ENCODE results near the gene ZBTB7C.

ZBTB7C gene

GRCh38 chr18:48321121-48321520, 88.1 kb downstream of the ZBTB7C start:
- no peak overlapping the region for H3K4me3 ChIP-seq (ENCODE audit: low read depth, low read length)
- TF ChIP-seq CTCF (IDR thresholded peaks at IDR 0.05; ENCODE audit: control insufficient read depth, extremely low read depth, insufficient read depth) = no peak
- DNase-seq (ENCODE audit: low read depth) = no peak

- DNase-seq (ENCODE audit: low read depth) = no peak
- no peak for TF ChIP-seq CTCF (IDR thresholded peaks at IDR 0.05; ENCODE audit: control insufficient read depth, extremely low read depth, insufficient read depth)
- no peak overlapping the region for H3K4me3 ChIP-seq (ENCODE audit: low read depth, low read length)
Observed at GRCh38 chr18:48320639-48320945, 88.6 kb downstream of the ZBTB7C start.

- no peak for TF ChIP-seq CTCF (IDR thresholded peaks at IDR 0.05; ENCODE audit: control insufficient read depth, extremely low read depth, insufficient read depth)
- DNase-seq (ENCODE audit: low read depth) = no peak
- no peak overlapping the region for H3K4me3 ChIP-seq (ENCODE audit: low read depth, low read length)
Observed at GRCh38 chr18:48319801-48320638, 89.2 kb downstream of the ZBTB7C start.

GRCh38 chr18:48318436-48318835, 90.7 kb downstream of the ZBTB7C start:
- H3K4me3 ChIP-seq (ENCODE audit: low read depth, low read length) = no peak overlapping the region
- DNase-seq (ENCODE audit: low read depth) = no peak
- no peak for TF ChIP-seq CTCF (IDR thresholded peaks at IDR 0.05; ENCODE audit: control insufficient read depth, extremely low read depth, insufficient read depth)

GRCh38 chr18:48317781-48318381, 91.3 kb downstream of the ZBTB7C start:
- H3K4me3 ChIP-seq (ENCODE audit: low read depth, low read length) = no peak overlapping the region
- DNase-seq (ENCODE audit: low read depth) = no peak
- peak; percentile 40; the same call in 1 of the 2 replicates for TF ChIP-seq CTCF (IDR thresholded peaks at IDR 0.05; ENCODE audit: control insufficient read depth, extremely low read depth, insufficient read depth)

GRCh38 chr18:48316177-48316576, 93.0 kb downstream of the ZBTB7C start:
- DNase-seq (ENCODE audit: low read depth) = no peak
- no peak for TF ChIP-seq CTCF (IDR thresholded peaks at IDR 0.05; ENCODE audit: control insufficient read depth, extremely low read depth, insufficient read depth)
- no peak overlapping the region for H3K4me3 ChIP-seq (ENCODE audit: low read depth, low read length)

Measured in LNCaP clone FGC (cell line).